ENCODE results near the gene TPH2. TPM values are rescaled to one million over a fixed set of nuclear protein-coding genes. Genes with fewer than 3 reads are reported as not detected.

TPH2 gene
- total RNA-seq, 2 donors from 2014 or later = not detected

DNA sequence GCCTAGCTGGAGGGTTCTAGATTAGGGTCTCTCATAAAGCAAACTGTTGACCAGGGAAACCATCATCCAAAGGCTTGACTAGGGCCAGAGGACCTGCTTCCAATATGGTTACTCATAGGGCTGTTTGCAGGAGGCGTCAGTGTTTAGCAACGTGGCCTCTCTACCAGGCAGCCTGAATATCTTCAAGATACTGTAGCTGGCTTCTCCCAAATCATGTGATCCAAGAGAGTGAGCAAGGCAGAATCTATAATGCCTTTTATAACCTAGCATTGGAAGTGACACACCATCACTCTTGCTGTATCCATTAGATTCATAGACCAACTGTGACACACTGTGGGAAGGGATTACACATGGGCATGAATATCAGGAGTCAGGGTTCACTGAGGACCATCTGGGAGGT lies 17.3 kb downstream of the TPH2 start:
- intact Hi-C loops (cut with DNase I, micrococcal nuclease) = no loop called here

DNA sequence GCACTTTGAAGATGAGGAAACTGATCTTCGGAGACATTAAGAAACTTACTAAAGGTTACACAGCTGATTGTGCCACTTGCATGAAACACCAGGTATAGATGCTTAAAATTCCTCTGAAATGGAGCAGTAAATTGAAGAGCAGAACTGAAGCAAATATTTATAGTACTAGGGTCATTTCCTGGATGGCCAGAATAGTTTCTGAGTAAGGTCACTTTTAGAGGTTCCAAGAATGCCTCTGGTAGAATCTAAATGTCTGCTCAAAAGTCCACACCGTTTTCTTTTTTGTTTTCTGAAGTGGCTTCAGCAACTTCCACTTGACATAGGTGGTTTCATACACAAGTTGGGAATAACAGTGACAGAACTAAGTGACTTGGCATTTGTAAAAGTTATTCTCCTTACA lies 19.4 kb downstream of the TPH2 start:
- intact Hi-C loops (cut with DNase I, micrococcal nuclease) = no loop called here
- DNase-seq = no peak
- ATAC-seq = no peak

More for the DNA sequence above, 17.3 kb downstream of the TPH2 start:
- no peak for DNase-seq
- ATAC-seq = no peak

DNA sequence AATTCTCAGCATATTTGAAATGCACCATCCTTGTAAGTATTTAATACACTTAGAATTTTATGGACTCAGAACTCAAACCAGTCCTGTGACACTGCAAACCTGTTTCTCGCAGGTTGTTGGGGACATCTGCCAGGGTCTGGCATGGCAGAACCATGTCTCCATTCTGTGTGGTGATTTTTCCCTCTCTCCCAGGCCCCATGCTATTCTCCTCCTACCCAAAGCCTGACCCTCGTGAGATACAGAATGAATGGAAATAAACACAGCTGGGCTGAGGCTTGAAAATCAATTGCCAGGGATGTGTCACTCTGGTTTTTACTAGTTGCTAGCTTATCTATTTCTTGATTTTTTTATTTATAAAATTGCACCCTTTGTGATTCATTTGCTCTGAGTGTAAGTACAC lies 19.8 kb downstream of the TPH2 start:
- DNase-seq (no peak), ATAC-seq (no peak)
- intact Hi-C loops (cut with DNase I, micrococcal nuclease) = no loop called here

DNA sequence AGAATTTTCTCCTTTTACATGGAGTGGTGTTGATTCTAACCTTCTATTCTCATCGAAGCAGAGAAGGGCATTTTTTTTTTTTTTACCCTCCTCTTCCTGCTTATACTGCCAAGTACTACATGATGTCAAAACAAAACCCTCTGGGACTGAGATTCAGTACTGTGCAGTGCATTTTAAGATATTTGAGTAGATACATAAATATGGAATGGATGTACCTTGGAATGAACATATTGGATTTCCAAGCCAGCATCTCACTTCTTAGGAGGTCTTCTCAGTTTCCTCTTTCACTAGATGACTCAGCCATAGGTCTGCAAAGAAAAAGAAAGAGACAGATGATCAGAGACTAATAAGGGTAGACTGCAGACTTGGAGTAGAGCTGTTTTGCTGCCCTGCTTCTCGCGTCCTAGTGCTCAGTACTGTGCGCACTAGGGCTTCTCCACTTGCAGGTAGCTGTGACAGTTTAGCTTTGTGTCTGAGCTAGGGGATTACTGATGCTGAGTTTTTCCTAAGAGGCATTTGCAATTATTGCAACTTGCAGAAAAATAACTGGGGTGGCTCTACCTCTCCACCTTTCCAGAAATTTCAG lies 20.4 kb downstream of the TPH2 start:
- DNase-seq (no peak), ATAC-seq (no peak)
- intact Hi-C loops (cut with DNase I, micrococcal nuclease) = no loop called here

- intact Hi-C loops (cut with DNase I, micrococcal nuclease) = no loop called here
- ATAC-seq = no peak
- no peak for DNase-seq
Observed at GRCh38 chr12:71967211-71967610, 28.6 kb downstream of the TPH2 start.

DNA sequence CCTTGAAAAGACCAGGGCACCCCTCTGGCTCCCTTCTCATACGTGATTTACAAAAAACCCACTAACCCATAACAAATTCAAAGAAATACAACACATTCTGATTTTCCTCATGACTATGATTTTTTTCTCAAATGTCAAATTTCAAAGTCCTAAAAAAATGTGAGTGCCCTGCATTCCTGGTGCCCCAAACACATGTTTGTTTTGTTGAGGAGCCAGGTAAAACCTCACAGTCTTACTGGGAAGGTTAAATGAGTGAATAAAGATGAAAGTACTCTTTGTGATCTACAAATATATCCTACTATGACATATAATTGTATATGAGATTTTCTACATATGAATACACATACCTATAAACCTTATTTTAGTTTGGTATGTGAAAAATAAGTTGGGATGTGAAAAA lies 30.7 kb downstream of the TPH2 start:
- DNase-seq (no peak), ATAC-seq (no peak)
- intact Hi-C loops (cut with DNase I, micrococcal nuclease) = no loop called here

DNA sequence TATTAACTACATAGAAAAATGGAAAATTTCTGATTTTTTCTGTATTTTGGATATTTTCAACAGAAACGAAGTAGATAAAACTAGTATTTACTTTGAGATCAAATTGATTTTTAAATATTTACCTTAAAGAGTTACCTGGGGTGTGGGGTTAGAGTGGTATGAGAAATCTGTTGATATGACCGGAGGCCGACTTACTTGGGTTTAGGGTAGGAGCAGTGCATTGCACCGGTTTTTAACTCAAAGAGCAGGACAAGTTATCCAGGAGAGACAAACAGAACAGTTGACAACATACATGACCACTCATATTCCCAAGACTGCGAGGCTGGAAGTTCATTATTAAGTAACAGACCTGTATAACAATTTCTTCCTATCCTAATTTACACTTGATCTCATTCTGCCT lies 31.4 kb downstream of the TPH2 start:
- intact Hi-C loops (cut with DNase I, micrococcal nuclease) = no loop called here
- DNase-seq (no peak), ATAC-seq (no peak)

DNA sequence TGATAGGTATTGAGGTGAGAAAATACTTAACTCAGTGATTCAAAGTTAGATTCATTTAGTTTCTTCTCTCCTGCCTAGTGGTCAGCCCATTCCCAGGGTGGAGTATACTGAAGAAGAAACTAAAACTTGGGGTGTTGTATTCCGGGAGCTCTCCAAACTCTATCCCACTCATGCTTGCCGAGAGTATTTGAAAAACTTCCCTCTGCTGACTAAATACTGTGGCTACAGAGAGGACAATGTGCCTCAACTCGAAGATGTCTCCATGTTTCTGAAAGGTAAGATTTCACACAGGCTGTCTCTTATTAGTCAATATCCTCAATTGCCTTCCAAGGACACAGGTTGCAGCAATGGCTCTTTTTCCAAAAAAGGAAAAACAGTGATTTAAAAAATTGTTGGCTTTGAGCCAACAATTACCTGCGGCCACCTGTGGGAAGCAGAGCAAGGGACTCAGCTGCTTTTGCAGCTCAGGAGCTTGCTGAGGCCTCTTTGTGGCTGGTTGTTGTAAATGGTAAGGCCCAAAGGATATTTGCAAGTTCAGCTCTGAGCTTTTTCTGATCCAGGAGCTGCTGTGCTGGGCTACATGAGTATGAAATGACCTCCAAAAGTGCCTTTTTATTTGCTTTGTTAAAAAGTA lies 33.9 kb downstream of the TPH2 start:
- no peak for DNase-seq
- no peak for ATAC-seq
- intact Hi-C loops (cut with DNase I, micrococcal nuclease) = no loop called here

DNA sequence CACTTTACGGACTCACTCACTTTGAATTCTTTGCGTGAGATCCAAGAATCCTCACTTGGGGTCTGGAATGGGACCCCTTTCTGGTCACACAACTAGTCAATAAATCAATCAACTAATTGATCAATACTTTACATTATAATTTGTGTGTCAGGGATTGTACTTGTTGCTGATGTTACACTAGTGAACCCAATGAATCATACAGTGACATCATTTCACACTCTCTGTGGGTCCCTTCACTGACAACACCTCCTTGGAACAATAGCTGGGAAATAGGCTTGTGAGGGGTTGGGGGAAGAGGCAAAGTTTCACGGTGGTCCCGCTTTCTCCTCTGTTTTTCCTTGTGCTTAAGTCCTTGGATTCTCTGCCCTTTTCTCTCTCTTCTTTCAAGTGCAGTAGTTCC lies 35.0 kb downstream of the TPH2 start:
- DNase-seq (no peak), ATAC-seq (no peak)
- intact Hi-C loops (cut with DNase I, micrococcal nuclease) = no loop called here

DNA sequence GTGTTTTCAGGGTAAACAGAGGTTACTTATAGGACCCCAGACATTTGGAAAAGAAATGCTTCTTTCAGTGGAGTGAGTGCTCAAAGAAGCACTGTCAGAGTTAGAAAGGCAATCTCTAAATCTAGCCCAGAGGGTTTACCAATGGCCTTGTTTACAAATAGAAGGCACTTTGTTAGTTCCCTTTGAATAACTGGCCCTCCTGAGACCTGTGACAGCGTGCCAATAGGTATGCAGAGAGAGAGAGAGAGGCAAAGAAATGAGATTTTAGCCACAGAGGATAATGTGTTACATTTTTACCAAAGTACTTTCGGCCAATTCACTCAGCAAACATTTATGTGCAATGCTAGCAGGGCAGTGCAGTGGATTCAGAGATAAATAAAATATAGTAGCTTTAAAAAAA lies 41.9 kb downstream of the TPH2 start:
- intact Hi-C loops (cut with DNase I, micrococcal nuclease) = no loop called here
- DNase-seq (no peak), ATAC-seq (no peak)

DNA sequence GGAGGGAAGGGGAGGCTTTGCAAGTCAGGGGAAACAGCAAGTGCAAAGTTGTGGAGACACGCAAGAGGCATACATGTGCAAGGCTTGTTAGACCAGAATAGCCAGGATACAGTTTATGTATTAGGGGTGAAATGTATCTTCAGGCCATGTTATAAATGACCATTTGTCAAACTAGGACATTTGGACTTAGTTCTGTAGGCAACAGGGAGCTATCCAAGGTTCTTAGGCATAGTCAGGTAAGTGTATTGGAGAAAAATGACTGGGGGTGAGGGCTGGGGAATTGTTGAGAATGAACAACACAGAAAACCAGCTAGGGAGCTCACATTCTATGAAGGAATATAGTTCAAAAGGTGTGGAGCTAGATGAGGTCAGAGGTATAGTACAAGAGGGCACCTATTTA lies 42.5 kb downstream of the TPH2 start:
- intact Hi-C loops (cut with DNase I, micrococcal nuclease) = no loop called here
- DNase-seq = no peak

DNA sequence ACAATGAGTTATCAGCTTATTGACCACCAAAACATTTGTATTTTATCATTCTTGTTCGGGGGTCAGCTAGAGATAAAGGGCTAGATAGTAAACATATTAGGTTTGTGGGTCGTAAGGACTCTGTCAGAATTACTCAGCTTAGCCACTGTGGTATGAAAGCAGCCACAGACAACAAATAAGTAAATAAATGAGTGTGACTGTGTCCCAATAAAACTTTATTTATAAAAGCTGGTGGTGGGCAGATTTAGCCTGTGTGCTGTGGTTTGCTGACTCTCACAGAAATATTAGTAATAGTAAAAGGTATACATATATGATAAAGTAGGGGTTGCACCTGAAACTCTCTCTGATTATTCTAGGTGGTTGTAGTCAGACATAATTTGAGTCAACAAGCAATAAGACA lies 56.1 kb downstream of the TPH2 start:
- intact Hi-C loops (cut with DNase I, micrococcal nuclease) = no loop called here
- ATAC-seq (no peak), DNase-seq (no peak)

More for the DNA sequence above, 42.5 kb downstream of the TPH2 start:
- no peak for ATAC-seq

DNA sequence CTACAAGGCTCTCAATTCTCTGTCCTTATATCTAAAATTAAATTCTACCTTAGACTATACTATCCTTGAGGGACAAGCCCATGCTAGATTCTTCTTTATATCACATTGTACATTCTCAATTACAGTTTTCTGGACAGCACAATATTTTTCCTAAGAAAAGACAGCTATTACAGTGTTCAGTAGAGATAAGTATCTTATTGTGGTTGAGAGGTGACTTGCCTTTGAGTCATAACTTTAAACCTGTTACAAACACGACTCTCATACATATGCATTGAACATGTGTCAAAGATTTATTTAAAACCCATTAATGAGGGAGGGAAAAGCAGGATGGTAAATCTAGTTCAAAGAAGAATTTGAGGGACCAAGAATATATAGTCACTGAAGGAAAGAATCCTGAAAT lies 61.1 kb downstream of the TPH2 start:
- intact Hi-C loops (cut with DNase I, micrococcal nuclease) = no loop called here
- no peak for DNase-seq
- ATAC-seq = no peak

- ATAC-seq = no peak
- intact Hi-C loops (cut with DNase I, micrococcal nuclease) = no loop called here
- no peak for DNase-seq
Observed at GRCh38 chr12:72000969-72001648, 62.5 kb downstream of the TPH2 start.

GRCh38 chr12:72006766-72007165 lies 68.1 kb downstream of the TPH2 start:
- intact Hi-C loops (cut with DNase I, micrococcal nuclease) = no loop called here
- ATAC-seq (no peak), DNase-seq (no peak)

- DNase-seq = no peak
- no peak for ATAC-seq
- intact Hi-C loops (cut with DNase I, micrococcal nuclease) = no loop called here
Observed at GRCh38 chr12:72010356-72010755, 71.7 kb downstream of the TPH2 start.

DNA sequence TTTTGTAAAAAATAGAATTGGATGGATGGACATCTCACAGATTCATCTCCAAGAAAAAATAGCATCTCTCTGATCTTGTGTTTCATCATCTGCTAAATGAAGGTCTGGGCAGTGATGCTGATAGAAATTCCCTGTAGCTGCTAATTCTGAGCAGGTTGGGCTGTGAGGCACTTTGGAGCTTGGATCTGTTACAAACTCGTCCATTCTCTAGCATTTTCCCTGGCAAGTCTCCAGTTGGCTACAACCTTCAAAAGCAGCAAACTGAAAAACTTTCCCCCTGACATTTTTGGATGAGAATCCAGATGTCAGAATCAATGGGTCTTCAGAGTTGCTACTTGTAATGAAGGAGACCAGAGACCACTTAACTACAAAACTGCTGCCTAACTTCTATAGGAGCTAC lies 72.7 kb downstream of the TPH2 start:
- ATAC-seq (no peak), DNase-seq (no peak)

DNA sequence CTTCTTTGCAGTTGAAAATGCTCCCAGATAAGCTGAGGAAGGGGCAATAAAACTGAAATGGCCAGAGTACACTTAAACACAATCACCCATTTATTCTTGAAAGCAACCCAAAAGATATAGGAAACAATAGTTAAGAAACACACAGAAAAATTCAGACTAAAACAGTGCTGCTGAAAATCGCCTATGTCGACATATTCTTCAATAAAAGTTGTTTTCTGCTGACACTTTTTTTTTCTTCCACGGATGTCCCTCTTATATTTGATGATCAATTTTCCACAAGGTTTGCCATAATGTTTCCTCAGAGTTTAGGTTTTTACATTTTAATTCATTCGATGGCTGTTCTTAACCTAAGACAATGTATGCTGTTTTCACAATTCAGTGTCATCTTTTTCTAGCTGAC lies 74.2 kb downstream of the TPH2 start:
- ATAC-seq (no peak), DNase-seq (no peak)
- intact Hi-C loops (cut with DNase I, micrococcal nuclease) = no loop called here

More for the DNA sequence above, 72.7 kb downstream of the TPH2 start:
- intact Hi-C loops (cut with DNase I, micrococcal nuclease) = no loop called here

GRCh38 chr12:72015895-72016294 lies 77.2 kb downstream of the TPH2 start:
- DNase-seq (no peak), ATAC-seq (no peak)
- intact Hi-C loops (cut with DNase I, micrococcal nuclease) = no loop called here

DNA sequence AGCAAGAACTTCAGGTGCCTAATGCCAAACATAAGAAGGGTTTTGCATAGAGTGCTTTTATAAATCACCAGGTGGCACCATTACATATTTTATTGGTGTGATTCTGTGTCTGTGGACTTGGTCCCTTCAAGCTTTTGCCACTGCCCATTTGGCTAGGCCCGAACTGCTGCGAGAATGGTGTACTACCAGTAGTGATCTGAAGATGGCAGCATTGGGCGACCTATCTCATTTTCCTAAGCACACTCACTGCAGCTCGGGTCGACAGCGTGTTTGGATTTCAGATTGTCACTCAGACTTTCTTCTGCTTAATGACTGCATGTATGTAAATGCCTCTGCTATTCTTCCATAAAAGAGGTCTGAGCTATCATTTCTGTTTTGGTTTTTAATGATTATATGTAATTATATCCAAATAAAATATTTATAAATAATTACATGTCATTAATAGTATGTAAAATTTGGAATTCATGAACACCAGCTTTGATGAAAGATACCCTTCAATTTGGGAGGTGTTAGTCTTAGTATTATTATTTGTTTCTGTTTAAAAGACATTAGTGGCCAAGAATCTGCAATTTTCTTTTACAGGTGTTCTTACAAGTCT lies 78.5 kb downstream of the TPH2 start:
- DNase-seq (peak; percentile 37 to 57), ATAC-seq (peak; percentile 96)
- intact Hi-C loops (cut with DNase I, micrococcal nuclease) = no loop called here

Measured in left colon (tissue), 2 donors.